Upper lobe of left lung (tissue), 6 donors: Measurements from ENCODE around the gene XKR3. TPM values are rescaled to one million over a fixed set of nuclear protein-coding genes. Genes with fewer than 3 reads are reported as not detected.

ENCODE experiments used
- ATAC-seq, 2 donors: fragments of 200-7000 bp; cut with Tn5 transposase; one replicate each; pipeline ENCODE4 v1.9.1; 2022; ENCODE audit warnings: mild to moderate bottlenecking in 2 of 2, moderate library complexity in 2 of 2; ENCODE audit not compliant: low FRiP score in 2 of 2
- DNase-seq, 2 donors: peaks; one replicate each; pipeline ENCODE4 v3.0.0-alpha.2; 2019 to 2020
- H3K27ac ChIP-seq, 4 donors: fragments of 200-600 bp; sonication (generic); one replicate each; pipeline ENCODE4 v1.5.1; 2016 to 2019
- H3K27me3 ChIP-seq, 4 donors: fragments of 200-600 bp; sonication (generic); one replicate each; pipeline ENCODE4 v1.5.1; 2017 to 2019
- H3K36me3 ChIP-seq, 4 donors: fragments of 200-600 bp; sonication (generic); one replicate each; pipeline ENCODE4 v1.5.1; 2016 to 2019
- H3K4me1 ChIP-seq, 4 donors: fragments of 200-600 bp; sonication (generic); one replicate each; pipeline ENCODE4 v1.5.1; 2018 to 2019
- H3K4me3 ChIP-seq, 4 donors: fragments of 200-600 bp; sonication (generic); one replicate each; pipeline ENCODE4 v1.5.1; 2017 to 2019; ENCODE audit warnings: mild to moderate bottlenecking in 2 of 4, moderate library complexity in 1 of 4
- H3K9me3 ChIP-seq, 4 donors: fragments of 200-600 bp; sonication (generic); one replicate each; pipeline ENCODE4 v1.5.1; 2018 to 2019
- CTCF ChIP-seq, 6 experiments: fragments of 450-650 bp in 4 of 6; fragments of 200-600 bp in 2 of 6; sonication (generic) in 2 of 6; IDR thresholded peaks; one replicate each; pipeline ENCODE4 v1.5.1; 2016 to 2019; ENCODE audit warnings: antibody characterized with exemption in 6 of 6
- EP300 ChIP-seq, 4 donors: sonication (generic); formaldehyde crosslinking; IDR thresholded peaks; one replicate each; pipeline ENCODE4 v1.5.1; 2017; ENCODE audit warnings: antibody characterized with exemption in 4 of 4, control low read depth in 2 of 4
- POLR2A ChIP-seq, 4 donors: fragments of 450-650 bp; IDR thresholded peaks; one replicate each; pipeline ENCODE4 v1.5.1; 2016 to 2017; ENCODE audit warnings: antibody characterized with exemption in 4 of 4, mild to moderate bottlenecking in 2 of 4
- POLR2AphosphoS5 ChIP-seq, 2 donors: sonication (generic); formaldehyde crosslinking; IDR thresholded peaks; one replicate each; pipeline ENCODE4 v1.5.1; 2017; ENCODE audit warnings: antibody characterized with exemption in 2 of 2
- WGBS, 2 donors: methylation state at CpG; one replicate each; pipeline ENCODE4 v1.1.5; 2017 to 2018; 5-methylcytosine and 5-hydroxymethylcytosine counted together
- total RNA-seq, 6 donors: library from RNA; depleted of rRNA in 4 of 6; stranded (reverse); fragments of >200 nt in 4 of 6; gene quantifications; one replicate each; pipeline versions ENCODE4 v1.1.0 to v1.2.1, GENCODE V29; 2016 to 2021
- donor health status: DM: no; HTN: no; CAD: no; lungs with moderate emphysema.
- donor health status: DM: no; HTN: yes; CAD: no; lungs with severe emphysema.

The XKR3 gene
- total RNA-seq, 6 donors from 2014 or later: not detected

- Histone ChIP-seq H3K36me3 (no peaks in the 10 kb centered on the region), H3K4me1 (no peaks in the 10 kb centered on the region), H3K9me3 (no peaks in the 10 kb centered on the region), H3K27ac (no peak overlapping the region), H3K4me3 (no peak overlapping the region), H3K27me3 (no peaks in the 10 kb centered on the region)
- no peak for ATAC-seq
- DNase-seq: no peak
- WGBS, 2 donors: 77 to 82% methylated on average over 4 of the region's 4 CpGs
- TF ChIP-seq POLR2A (IDR thresholded peaks at IDR 0.05): no peak
- no peak for TF ChIP-seq EP300 (IDR thresholded peaks at IDR 0.05)
- no peak for TF ChIP-seq CTCF (IDR thresholded peaks at IDR 0.05)
- TF ChIP-seq POLR2AphosphoS5 (IDR thresholded peaks at IDR 0.05): no peak
Observed at GRCh38 chr22:16783453-16783852, 41.8 kb downstream of the XKR3 start.

GRCh38 chr22:16781764-16782329 is 43.4 kb downstream of the XKR3 start:
- no peaks in the 10 kb centered on the region for H3K9me3 ChIP-seq
- WGBS, 2 donors: 60 to 61% methylated on average over 2 of the region's 2 CpGs
- no peaks in the 10 kb centered on the region for H3K4me1 ChIP-seq
- H3K4me3 ChIP-seq: no peak overlapping the region
- TF ChIP-seq POLR2AphosphoS5 (IDR thresholded peaks at IDR 0.05): no peak
- H3K27ac ChIP-seq: no peak overlapping the region
- ATAC-seq (no peak), DNase-seq (no peak)
- H3K27me3 ChIP-seq: no peaks in the 10 kb centered on the region
- H3K36me3 ChIP-seq: no peaks in the 10 kb centered on the region

DNA sequence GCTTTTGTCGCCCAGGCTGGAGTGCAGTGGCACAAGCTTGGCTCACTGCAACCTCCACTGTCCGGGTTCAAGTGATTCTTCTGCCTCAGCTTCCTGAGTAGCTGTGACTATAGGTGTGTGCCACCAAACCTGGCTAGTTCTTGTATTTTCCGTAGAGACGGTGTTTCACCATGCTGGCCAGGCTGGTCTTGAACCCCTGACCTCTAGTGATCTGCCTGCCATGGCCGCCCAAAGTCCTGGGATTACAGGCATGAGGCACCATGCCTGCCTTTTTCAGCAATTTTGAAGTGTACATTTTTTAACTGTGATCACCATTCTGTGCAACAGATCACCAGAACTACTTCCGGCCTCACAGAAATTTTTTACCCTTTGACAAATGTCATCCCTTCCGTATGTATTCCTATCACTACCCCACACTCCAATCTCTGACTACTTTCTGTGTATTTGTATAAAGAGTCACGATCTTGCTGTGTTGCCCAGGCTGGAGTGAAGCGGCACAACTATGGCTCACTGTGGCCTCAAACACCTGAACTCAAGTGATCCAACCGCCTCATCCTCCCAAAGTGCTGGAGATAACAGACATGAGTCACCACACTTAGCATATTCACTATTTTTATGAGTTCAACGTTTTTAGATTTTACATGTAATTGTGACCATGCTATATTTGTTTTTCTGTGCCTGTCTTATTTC is 44.0 kb downstream of the XKR3 start:
- no peak overlapping the region for H3K4me3 ChIP-seq
- H3K4me1 ChIP-seq: no peaks in the 10 kb centered on the region
- no peak overlapping the region for H3K27ac ChIP-seq
- no peak for TF ChIP-seq CTCF (IDR thresholded peaks at IDR 0.05)
- TF ChIP-seq EP300 (IDR thresholded peaks at IDR 0.05): no peak
- TF ChIP-seq POLR2AphosphoS5 (IDR thresholded peaks at IDR 0.05): no peak
- no peak for TF ChIP-seq POLR2A (IDR thresholded peaks at IDR 0.05)
- ATAC-seq (no peak), DNase-seq (no peak)
- no peaks in the 10 kb centered on the region for H3K36me3 ChIP-seq
- no peaks in the 10 kb centered on the region for H3K9me3 ChIP-seq
- H3K27me3 ChIP-seq: no peaks in the 10 kb centered on the region
- WGBS, 2 donors: 79 to 81% methylated on average over 11 of the region's 11 CpGs

DNA sequence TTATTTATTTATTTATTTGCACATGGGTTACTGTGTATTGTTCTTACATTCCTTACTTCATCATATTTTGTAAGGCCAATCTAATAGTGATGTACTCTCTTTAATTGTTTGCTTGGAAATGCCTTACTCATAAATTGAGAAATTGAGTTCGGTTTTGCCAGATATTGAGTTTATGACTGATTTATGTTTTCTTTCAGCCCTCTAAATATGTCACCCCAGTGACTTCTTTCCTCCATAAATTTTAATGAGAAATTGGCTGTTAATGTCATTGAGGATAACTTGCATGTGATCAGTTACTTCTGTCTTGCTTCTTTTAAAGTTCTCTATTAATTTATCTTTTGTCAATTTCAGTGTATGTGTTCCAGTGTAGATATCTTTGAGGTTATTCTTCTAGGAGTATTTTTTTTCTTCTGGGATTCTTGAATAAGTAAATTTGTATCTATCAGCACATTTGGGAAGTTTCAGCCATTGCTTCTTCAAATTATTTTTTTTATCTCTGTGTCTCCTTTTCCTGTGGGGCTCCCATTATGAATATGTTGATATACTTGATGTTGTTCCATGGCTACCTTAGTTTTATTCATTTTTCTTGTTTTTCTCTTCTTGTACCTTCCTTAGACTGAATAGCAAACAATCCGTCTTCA is 47.8 kb downstream of the XKR3 start:
- no peak for TF ChIP-seq EP300 (IDR thresholded peaks at IDR 0.05)
- TF ChIP-seq POLR2AphosphoS5 (IDR thresholded peaks at IDR 0.05): no peak
- TF ChIP-seq CTCF (IDR thresholded peaks at IDR 0.05): no peak
- no peak for TF ChIP-seq POLR2A (IDR thresholded peaks at IDR 0.05)
- Histone ChIP-seq H3K4me1 (no peaks in the 10 kb centered on the region), H3K27ac (no peak overlapping the region), H3K9me3 (no peaks in the 10 kb centered on the region), H3K27me3 (no peaks in the 10 kb centered on the region), H3K36me3 (no peaks in the 10 kb centered on the region), H3K4me3 (no peak overlapping the region)
- no peak for ATAC-seq
- no peak for DNase-seq
- 53 to 82% methylated on average over 2 of the region's 2 CpGs for WGBS, 2 donors

DNA sequence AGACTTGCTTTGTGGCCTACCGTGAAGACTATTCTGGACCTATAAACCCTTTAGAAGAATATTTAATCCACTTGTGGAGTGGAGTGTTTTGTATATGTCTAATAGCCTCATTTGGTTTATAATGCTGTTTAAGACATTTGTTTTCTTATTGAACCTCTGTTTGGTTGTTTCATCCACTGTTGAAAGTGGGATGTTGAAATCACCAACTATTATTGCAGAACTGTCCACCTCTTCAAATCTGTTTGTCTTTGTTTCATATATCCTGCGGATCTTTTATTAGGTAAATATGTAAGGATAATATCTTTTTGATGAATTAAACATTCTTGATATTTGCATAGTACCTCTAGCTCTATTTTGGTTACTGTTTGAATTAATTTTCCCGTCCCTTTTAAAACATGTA is 49.1 kb downstream of the XKR3 start:
- no peaks in the 10 kb centered on the region for H3K36me3 ChIP-seq
- no peaks in the 10 kb centered on the region for H3K4me1 ChIP-seq
- H3K27ac ChIP-seq: no peak overlapping the region
- no peaks in the 10 kb centered on the region for H3K9me3 ChIP-seq
- TF ChIP-seq EP300 (IDR thresholded peaks at IDR 0.05): no peak
- TF ChIP-seq POLR2A (IDR thresholded peaks at IDR 0.05): no peak
- no peak for TF ChIP-seq POLR2AphosphoS5 (IDR thresholded peaks at IDR 0.05)
- no peak for TF ChIP-seq CTCF (IDR thresholded peaks at IDR 0.05)
- no peak overlapping the region for H3K4me3 ChIP-seq
- 81 to 85% methylated on average over 3 of the region's 3 CpGs for WGBS, 2 donors
- no peak for DNase-seq
- no peak for ATAC-seq
- no peaks in the 10 kb centered on the region for H3K27me3 ChIP-seq
